HG02840 (cell line): Measurements from ENCODE around the gene TMEM126B.

Source experiments
- ATAC-seq: cut with Tn5 transposase; IDR thresholded peaks from one replicate; pipeline ENCODE4 v1.9.1; 2021; ENCODE audit warnings: mild to moderate bottlenecking, moderate library complexity, moderate number of reproducible peaks; ENCODE audit not compliant: unreplicated experiment, low FRiP score

Gene TMEM126B

GRCh38 chr11:85679576-85679975 lies 51.2 kb downstream of the TMEM126B start:
- no peak for ATAC-seq

DNA sequence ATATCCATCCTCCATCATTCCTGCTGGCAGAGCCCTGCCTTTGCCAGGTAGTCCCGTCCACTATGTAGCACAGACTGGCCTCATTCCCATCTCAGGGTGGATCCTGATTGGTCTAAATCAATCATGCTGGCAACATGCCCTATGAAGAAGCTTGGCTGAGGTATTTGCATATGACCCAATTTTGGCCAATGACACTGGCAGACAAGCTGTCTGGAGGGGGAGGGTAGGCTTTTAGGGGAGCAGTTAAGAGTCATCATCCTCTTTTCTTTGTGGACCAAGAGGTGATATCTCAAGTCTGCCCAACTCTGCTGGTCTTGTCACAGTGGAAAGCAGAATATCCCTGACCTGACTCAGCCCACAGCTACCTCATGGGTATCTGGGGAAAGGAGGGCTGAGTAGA lies 52.5 kb downstream of the TMEM126B start:
- no peak for ATAC-seq

DNA sequence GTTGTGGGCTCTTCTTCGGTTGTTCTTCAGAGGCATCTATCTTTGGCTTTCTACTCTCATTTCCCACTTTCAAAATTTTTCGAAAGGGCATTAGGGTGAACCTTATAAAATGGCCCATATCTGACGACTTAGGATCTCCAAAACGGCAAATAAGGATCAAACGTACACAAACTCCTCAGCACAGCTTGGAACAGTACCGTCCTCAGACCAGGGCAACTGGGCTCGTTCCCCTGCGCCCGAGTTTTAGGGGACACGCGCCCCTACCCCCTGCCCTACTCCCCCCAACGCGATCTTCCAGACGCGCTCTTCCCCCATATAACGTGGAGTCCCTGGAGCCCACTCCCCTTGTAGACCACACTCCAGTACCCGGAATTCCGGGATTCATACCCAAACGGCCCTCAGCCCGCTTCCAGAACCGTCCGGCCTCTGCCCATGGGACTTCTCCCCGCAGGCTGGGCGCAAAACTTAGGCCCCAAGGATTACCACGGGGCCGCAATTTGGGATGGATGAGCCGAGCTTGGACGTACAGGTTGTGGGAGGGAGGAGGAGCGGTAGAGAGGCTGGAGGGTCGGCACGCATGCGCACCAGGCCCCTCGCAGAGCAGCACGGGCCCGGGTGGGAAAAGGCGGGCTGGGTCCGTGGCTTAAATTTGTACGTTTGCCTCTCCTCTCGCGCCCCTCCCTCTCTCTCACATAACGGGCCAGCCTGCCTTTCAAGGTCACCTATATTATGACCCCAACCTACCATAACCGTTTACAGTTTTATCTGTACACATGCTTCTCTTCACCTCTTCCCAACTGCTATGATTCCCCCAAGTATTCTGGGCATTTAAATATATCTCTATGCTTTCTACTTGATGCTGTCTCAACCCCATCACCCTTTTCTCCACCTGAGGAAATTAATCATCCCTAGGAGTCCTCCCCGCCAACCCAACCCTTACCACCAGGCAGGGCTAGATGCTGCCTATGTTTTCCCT lies 54.2 kb downstream of the TMEM126B start:
- peak; percentile 92 for ATAC-seq

DNA sequence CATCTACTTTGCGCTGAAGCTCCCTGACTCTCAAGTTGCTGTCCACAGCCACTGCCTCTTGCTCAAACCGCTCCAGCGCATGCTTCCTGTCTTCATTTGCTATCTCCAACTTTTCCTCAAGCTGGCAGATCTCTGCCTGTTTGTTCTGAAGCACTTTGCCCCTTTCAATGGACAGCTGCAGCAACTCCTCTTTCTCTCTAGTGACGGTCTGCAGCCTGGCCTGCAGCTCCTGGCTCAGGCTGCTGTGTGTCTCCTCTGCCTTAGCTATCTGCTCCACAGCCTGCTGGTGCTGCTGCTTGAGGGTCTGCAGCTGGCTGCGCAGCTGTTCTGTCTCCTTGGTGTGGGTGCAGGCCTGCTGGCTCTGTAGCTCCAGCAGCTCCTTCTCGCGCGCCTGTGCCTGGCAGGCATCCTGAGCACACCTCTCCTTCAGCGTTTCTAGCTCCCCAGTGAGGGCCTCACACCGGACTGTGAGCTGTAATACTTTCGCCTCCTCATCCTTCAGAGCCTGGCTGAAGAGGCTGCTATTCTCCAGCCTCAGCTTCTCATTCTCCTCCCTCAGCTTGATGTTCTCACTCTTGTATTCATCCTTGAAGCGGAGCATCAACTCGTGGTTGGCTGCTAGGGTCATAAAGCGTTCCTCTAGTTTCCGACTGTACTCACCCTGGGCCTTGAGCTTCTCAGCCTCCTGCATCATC lies 56.9 kb downstream of the TMEM126B start:
- no peak for ATAC-seq

DNA sequence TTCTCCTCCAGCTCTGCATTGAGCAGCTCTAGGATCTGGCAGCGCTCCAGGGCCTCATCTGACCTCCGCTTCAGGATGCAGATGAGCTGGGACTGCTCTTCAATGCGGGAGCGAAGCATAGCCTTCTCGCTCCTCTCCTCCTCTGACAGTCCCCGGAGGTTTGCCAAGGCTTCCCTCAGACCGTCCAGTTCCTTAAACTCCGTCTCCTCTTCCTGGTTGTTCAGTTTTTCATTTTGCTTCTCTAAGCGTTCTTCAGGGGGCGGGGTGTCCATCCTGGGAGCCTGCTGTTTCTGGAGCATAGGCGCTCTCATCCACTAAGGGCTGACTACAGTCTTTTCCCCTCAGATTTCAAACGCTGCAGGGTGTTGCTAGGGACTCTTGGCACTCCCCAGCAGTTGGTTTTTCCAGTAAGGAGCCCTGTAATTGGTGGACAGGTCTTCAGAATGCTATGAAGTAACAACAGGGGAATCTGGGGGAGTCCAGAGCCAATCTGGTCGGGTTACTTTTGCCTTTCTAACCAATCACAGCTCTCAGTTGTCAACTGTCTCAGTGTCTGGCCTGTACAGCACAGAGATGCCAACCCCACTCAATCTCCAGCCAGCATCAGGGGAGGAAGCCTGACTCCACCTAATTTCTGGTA lies 57.5 kb downstream of the TMEM126B start, which contains the start of gene CCDC89:
CCDC89 (minus strand) TSS at position 376 of the 640 bp plus-strand sequence; CDS start at position 311, 65 bp downstream.
- ATAC-seq = no peak
